AG04449 (cell line): Measurements from ENCODE around the gene KCNA3.

Experiments used
- CTCF ChIA-PET: fragments of 350-600 bp; formaldehyde crosslinking; extraction: SDS; loops from one replicate; lab custom pipeline; 2021; ENCODE audit warnings: antibody characterized with exemption; lab: Yijun Ruan, JAX
- POLR2A ChIA-PET: fragments of 400-600, 350-600 bp; formaldehyde crosslinking; extraction: SDS; loops from one replicate; lab custom pipeline; 2020; ENCODE audit warnings: antibody characterized with exemption, inconsistent platforms; lab: Yijun Ruan, JAX
- DNase-seq: peaks from one replicate; pipeline ENCODE4 v3.0.0-alpha.2; 2010; ENCODE audit warnings: low read depth, low spot score
- H3K4me3 ChIP-seq: 2 replicates; pipeline ENCODE4 v1.5.1; 2011; ENCODE audit warnings: low read depth, mild to moderate bottlenecking, control low read depth, low read length
- CTCF ChIP-seq: IDR thresholded peaks from one replicate; pipeline ENCODE4 v1.5.1; 2011; ENCODE audit warnings: mild to moderate bottlenecking, moderate library complexity, low read length, control low read depth, inconsistent platforms; ENCODE audit not compliant: insufficient read depth; ENCODE audit errors: missing control alignments

Gene KCNA3

GRCh38 chr1:110674337-110675059, at the start of gene KCNA3:
TSS of gene KCNA3 (minus strand) at chr1:110674940. CDS start at chr1:110674809, 131 bp downstream.
- DNase-seq: no peak
- no peak within 1 kb of the TSS; the same call in none of the 2 replicates for H3K4me3 ChIP-seq
- no peak for TF ChIP-seq CTCF
- CTCF ChIA-PET: no interaction called here
- POLR2A ChIA-PET: no interaction called here

- DNase-seq: no peak
- POLR2A ChIA-PET: no interaction called here
- no peak for TF ChIP-seq CTCF
Measured at GRCh38 chr1:110722807-110723206, 48.1 kb upstream of the KCNA3 start.

GRCh38 chr1:110719908-110720307, 45.2 kb upstream of the KCNA3 start:
- TF ChIP-seq CTCF: no peak
- CTCF ChIA-PET: no interaction called here
- H3K4me3 ChIP-seq: no peak overlapping the region
- DNase-seq: no peak
- POLR2A ChIA-PET: no interaction called here

More at GRCh38 chr1:110722807-110723206, 48.1 kb upstream of the KCNA3 start:
- CTCF ChIA-PET: no interaction called here
- H3K4me3 ChIP-seq: no peak overlapping the region

- DNase-seq: no peak
- no peak for TF ChIP-seq CTCF
- POLR2A ChIA-PET: no interaction called here
- CTCF ChIA-PET: no interaction called here
- no peak overlapping the region for H3K4me3 ChIP-seq
Measured at GRCh38 chr1:110718452-110718851, 43.7 kb upstream of the KCNA3 start.

- no peak for DNase-seq
- no peak for TF ChIP-seq CTCF
- ChIA-PET CTCF (no interaction called here), POLR2A (no interaction called here)
- H3K4me3 ChIP-seq: no peak overlapping the region
Measured at GRCh38 chr1:110717179-110717578, 42.4 kb upstream of the KCNA3 start.

- CTCF ChIA-PET: no interaction called here
- no peak for TF ChIP-seq CTCF
- POLR2A ChIA-PET: no interaction called here
- no peak overlapping the region for H3K4me3 ChIP-seq
- DNase-seq: no peak
Measured at GRCh38 chr1:110714374-110714995, 39.7 kb upstream of the KCNA3 start.
